ENCODE data around the gene BLOC1S5. TPM values are rescaled to one million over a fixed set of nuclear protein-coding genes. Genes with fewer than 3 reads are reported as not detected.

Gene BLOC1S5
- total and polyA plus RNA-seq, 2 of the 13 experiments (the other 11 are each of a cell fraction or from before 2014, with no cell fraction given): 10.5 to 41.5 TPM

- in situ Hi-C loops (cut with HindIII; ENCODE audit: extremely low pct_ligation_motif_present, low pct_unique_long_range_greater_than_20kb): no loop called here
- Histone ChIP-seq H3K4me1 (ENCODE audit: insufficient read depth, low read length) (peaks cover 17% of the 10 kb centered on the region), H3K27ac (ENCODE audit: extremely low read length, insufficient read depth, low read length) (no peak overlapping the region), H2AFZ (ENCODE audit: low read length) (no peak overlapping the region), H3K27me3 (ENCODE audit: control insufficient read depth in 1 of 2, insufficient read depth in 2 of 2, low read length in 2 of 2) (no peaks in the 10 kb centered on the region), H4K20me1 (ENCODE audit: insufficient read depth, low read length) (no peaks in the 10 kb centered on the region), H3K36me3 (replicated peaks in 1 of 2; ENCODE audit: control insufficient read depth in 1 of 2, insufficient read depth in 2 of 2, low read length in 2 of 2) (peaks cover 0 to 17% of the 10 kb centered on the region in 2 experiments; a peak in 2 of 5 replicates), H3K79me2 (ENCODE audit: insufficient read depth, low read length) (peaks cover 34% of the 10 kb centered on the region), H3K4me3 (replicated peaks in 1 of 3; ENCODE audit: insufficient read depth in 1 of 3, low read depth in 2 of 3, low read length in 3 of 3) (no peak overlapping the region), H3K9me3 (ENCODE audit: low read length) (no peaks in the 10 kb centered on the region), H3K9ac (ENCODE audit: insufficient read depth, low read depth, low read length) (no peak overlapping the region), H3K4me2 (ENCODE audit: low read depth, low read length) (no peak overlapping the region)
- FAIRE-seq (no peak), DNase-seq (ENCODE audit: low spot score) (no peak), ATAC-seq (peak; percentile 39; the same call in 2 of the 3 replicates)
- no TSS peak for BruUV-seq (replicated peaks)
- 69% methylated on average over 6 of the region's 6 CpGs for WGBS (ENCODE audit: low lambda C conversion rate)
- TF ChIP-seq KDM6A (CRISPR knock-in tag; IDR thresholded peaks at IDR 0.05; ENCODE audit: low read depth) (no peak), MNT (IDR thresholded peaks at IDR 0.05) (peak; percentile 35; the same call in 1 of the 2 replicates)
- POLR2A ChIA-PET: no interaction called here
- CTCF ChIA-PET (ENCODE audit: low intra/inter-chr PET ratio, low total read pairs): no interaction called here
- intact Hi-C loops (cut with micrococcal nuclease; ENCODE audit: unreplicated experiment): no loop called here
Measured at GRCh38 chr6:8029243-8029870, 34.8 kb downstream of the BLOC1S5 start.

- no peaks in the 10 kb centered on the region for H3K27me3 ChIP-seq (ENCODE audit: control insufficient read depth in 1 of 2, insufficient read depth in 2 of 2, low read length in 2 of 2)
- no peaks in the 10 kb centered on the region for H4K20me1 ChIP-seq (ENCODE audit: insufficient read depth, low read length)
- TF ChIP-seq ATF7 (IDR thresholded peaks at IDR 0.05) (peak; percentile 66), ATF7 (CRISPR knock-in tag; IDR thresholded peaks at IDR 0.05) (no peak), ZNF382 (CRISPR knock-in tag; IDR thresholded peaks at IDR 0.05; ENCODE audit: borderline replicate concordance) (no peak), HNRNPK (IDR thresholded peaks at IDR 0.05; ENCODE audit: low read depth, low read length, poor library complexity, severe bottlenecking) (no peak)
- H3K9me3 ChIP-seq (ENCODE audit: low read length): no peaks in the 10 kb centered on the region
- H3K79me2 ChIP-seq (ENCODE audit: insufficient read depth, low read length): peaks cover 30% of the 10 kb centered on the region
- in situ Hi-C loops (cut with HindIII; ENCODE audit: extremely low pct_ligation_motif_present, low pct_unique_long_range_greater_than_20kb): no loop called here
- intact Hi-C loops (cut with micrococcal nuclease; ENCODE audit: unreplicated experiment): no loop called here
- no peak overlapping the region for H3K4me2 ChIP-seq (ENCODE audit: low read depth, low read length)
- H3K36me3 ChIP-seq (replicated peaks in 1 of 2; ENCODE audit: control insufficient read depth in 1 of 2, insufficient read depth in 2 of 2, low read length in 2 of 2): peaks cover 0 to 17% of the 10 kb centered on the region in 2 experiments; a peak in 2 of 5 replicates
- ChIA-PET POLR2A (no interaction called here), CTCF (ENCODE audit: low intra/inter-chr PET ratio, low total read pairs) (no interaction called here)
- H3K9ac ChIP-seq (ENCODE audit: insufficient read depth, low read depth, low read length): no peak overlapping the region
- no peak overlapping the region for H3K4me3 ChIP-seq (replicated peaks in 1 of 3; ENCODE audit: insufficient read depth in 1 of 3, low read depth in 2 of 3, low read length in 3 of 3)
- WGBS (ENCODE audit: low lambda C conversion rate): 92% methylated on average over 2 of the region's 2 CpGs
- no peak for FAIRE-seq
- no peak overlapping the region for H3K27ac ChIP-seq (ENCODE audit: extremely low read length, insufficient read depth, low read length)
- no peak overlapping the region for H2AFZ ChIP-seq (ENCODE audit: low read length)
- no peak for ATAC-seq
- peaks cover 17% of the 10 kb centered on the region for H3K4me1 ChIP-seq (ENCODE audit: insufficient read depth, low read length)
- BruUV-seq (replicated peaks): no TSS peak
- DNase-seq (ENCODE audit: low spot score): no peak
Measured at GRCh38 chr6:8027965-8028651, 36.1 kb downstream of the BLOC1S5 start.
